ENCODE measurements around the gene RAP1GAP2.
"Not testable (repeated sequence)": the region's sequence is repeated elsewhere in the genome, so short reads cannot be mapped to it uniquely, and the experiment has no call there.

RAP1GAP2 gene

GRCh38 chr17:2971851-2972250 lies 175.6 kb downstream of the RAP1GAP2 start:
- DNase-seq (ENCODE audit: low read depth): no peak

DNA sequence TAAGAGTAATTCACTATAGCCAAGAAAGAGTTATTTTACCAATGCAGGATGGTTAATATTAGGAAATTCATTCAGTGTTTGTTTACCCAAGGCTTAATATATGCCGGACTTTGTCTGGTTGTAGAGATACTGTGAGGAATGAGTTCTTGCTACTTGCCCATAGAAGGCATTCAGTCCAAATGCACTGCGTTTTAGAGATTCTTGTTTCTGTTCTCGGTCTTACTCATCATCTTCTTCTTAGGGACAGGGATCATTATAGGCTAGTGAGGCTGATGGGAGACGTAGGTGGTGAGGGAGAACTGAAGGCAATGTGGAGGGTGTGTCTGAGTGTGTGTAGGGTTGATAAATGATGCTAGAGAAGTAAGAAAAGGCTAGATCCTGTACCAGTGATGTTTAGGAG lies 176.5 kb downstream of the RAP1GAP2 start:
- no peak for DNase-seq (ENCODE audit: low read depth)

DNA sequence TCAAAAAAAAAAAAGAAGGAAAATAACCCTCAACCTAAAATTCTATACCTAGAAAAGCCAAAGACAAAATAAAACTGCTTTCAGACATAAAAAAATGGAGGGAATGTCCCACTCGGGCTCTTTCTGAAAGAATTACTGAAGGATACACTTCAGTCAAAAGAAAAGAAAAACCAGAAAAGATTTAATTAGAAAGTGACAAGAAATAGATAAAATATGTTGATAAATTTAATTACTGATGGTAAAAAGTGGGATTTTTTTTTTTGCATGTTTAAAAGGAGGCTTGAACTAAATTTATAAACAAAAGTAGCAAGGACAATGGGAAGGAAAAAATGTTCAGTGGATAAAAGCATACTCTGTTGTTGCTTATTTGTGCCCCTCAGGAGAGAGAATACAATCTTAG lies 178.1 kb downstream of the RAP1GAP2 start:
- no peak for DNase-seq (ENCODE audit: low read depth)

DNA sequence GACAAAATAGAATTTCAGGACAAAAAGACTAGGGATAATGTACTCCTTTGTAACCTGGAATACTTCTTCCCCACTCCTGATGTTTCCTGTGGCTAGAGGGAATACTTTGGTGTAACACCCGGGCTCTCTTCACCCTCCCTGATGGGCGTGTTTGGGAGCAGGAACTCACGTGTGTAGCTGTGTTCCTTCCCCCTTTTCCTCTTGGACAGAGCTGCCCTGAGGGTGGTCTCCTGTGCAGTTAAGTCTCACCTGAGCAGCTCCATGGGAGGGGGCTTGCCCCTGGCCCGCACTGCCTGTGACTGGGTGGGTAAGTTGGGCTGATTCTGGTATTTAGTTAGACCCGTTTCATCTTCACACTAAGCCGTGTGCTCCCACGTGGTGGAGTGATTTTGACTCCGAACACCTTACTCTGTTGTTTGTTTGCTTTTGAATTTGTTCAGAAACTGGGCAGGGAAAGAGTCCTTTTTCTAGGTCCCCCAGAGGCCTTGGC lies 179.3 kb downstream of the RAP1GAP2 start:
- DNase-seq (ENCODE audit: low read depth): no peak

DNA sequence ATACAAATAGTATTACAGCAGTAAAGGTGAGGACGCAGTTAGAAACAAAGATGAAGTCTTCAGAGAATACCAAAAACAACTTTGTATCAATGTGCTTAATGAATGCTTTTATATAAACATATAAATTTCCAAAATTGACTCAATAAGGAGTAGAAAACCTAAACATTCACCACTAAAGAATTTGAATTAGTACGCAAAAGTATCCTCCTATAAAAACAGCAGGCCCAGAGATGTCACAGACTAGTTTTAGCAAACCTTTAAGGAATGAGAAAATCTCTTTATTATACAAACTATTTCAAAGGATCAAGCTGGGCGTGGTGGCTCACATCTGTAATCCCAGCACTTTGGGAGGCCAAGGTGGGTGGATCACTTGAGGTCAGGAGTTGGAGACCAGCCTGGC lies 180.9 kb downstream of the RAP1GAP2 start:
- no peak for DNase-seq (ENCODE audit: low read depth)

DNA sequence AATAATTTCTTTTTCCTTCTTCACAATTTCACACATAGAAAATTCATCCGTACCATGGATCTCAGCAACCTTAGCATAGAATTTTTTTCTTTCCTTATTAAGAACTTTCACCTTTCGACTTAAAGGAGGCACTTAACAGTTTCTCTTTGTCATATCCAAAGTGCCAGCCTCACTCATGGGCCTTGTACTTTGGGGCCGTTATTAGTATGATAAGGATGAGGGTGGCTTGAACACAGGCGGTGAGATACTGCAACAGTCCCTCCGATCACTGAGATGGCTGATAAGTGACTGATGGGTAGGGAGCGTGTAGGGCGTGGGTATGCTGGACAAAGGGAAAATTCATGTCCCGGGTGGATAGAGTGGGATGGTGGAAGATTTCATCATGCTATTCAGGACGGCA lies 181.9 kb downstream of the RAP1GAP2 start:
- no peak for DNase-seq (ENCODE audit: low read depth)

DNA sequence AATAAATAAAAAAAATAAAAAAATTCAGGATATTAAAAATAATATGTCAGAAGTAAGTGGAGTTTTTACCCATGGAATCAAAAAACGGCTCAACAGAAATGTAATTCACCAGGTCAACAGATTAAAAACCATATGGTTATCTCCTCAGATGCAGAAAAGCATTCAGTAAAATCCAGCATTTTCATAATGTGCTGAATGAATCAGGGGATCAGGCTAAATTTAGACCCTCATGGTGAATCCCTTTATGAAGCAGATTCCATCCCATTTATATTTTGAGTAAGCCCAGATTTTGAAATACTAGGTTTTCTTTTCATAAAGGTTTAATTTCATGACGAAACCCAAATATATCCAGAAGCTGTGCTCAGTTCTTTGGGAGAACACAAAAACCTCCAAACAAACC lies 182.8 kb downstream of the RAP1GAP2 start:
- no peak for DNase-seq (ENCODE audit: low read depth)

- DNase-seq (ENCODE audit: low read depth): no peak
These were observed 184.1 kb downstream of the RAP1GAP2 start for GRCh38 chr17:2980211-2980903.

GRCh38 chr17:2980904-2981246 lies 184.6 kb downstream of the RAP1GAP2 start:
- no peak for DNase-seq (ENCODE audit: low read depth)

GRCh38 chr17:2981325-2981724 lies 185.1 kb downstream of the RAP1GAP2 start:
- no peak for DNase-seq (ENCODE audit: low read depth)

DNA sequence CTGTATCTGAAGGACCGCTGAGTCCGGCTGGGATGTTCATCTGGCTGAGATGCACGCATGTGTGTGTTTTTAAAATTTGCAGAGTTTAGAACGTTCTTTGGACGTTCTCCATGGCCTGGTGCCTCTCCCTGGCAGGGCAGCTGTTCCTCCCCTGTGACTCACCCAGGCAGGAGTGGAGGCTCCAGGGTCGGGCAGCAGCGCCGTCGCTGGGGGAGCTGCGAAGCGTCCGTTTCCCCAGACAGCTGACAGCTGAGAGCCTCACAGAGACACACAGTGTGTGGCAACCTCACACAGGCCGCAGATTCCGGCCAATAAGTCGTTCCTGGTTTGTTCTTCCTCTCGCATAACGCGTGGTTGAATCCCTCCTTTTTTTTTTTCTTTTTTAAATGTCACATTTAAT lies 186.6 kb downstream of the RAP1GAP2 start:
- DNase-seq (ENCODE audit: low read depth): no peak

GRCh38 chr17:2983255-2983654 lies 187.0 kb downstream of the RAP1GAP2 start:
- no peak for DNase-seq (ENCODE audit: low read depth)

DNA sequence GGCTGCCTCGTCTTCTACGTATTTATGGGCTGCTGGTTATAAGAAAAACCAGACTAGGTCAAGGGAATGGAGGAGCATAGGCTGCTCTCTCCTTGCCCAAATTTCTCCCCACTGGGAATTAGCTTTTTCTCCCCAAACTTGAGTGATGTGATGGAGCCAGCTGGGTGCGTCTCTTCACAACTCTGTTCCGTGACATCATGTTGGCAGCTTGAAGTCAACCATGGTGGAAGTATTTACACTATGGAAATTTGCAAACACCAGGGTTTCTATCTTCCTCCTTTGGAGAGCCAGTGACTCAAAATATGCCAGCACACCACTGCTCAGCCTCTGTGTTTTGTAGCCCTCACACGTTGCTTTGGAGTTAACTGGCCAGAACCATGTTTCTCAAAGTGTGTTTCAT lies 189.1 kb downstream of the RAP1GAP2 start:
- DNase-seq (ENCODE audit: low read depth): no peak

GRCh38 chr17:2986925-2987324 lies 190.7 kb downstream of the RAP1GAP2 start:
- no peak for DNase-seq (ENCODE audit: low read depth)

GRCh38 chr17:2989396-2989795 lies 193.2 kb downstream of the RAP1GAP2 start:
- DNase-seq (ENCODE audit: low read depth): not testable (repeated sequence)

- DNase-seq (ENCODE audit: low read depth): no peak
These were observed 193.6 kb downstream of the RAP1GAP2 start for GRCh38 chr17:2989855-2990254.

DNA sequence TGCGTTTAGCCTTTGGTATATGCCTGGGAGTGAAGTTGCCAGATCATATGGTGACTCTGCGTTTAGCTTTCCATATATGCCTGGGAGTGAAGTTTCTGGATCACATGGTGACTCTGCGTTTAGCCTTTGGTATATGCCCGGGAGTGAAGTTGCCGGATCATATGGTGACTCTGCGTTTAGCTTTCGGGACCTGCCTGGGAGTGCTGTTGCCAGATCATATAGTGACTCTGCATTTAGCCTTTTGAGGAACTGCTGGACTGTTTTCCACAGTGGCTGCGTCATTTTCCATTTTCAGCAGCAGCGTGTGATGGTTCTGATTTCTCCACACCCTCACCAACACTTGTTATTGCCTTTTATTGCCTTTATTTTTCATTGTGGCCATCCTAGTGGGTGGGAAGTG lies 194.2 kb downstream of the RAP1GAP2 start:
- DNase-seq (ENCODE audit: low read depth): no peak

- DNase-seq (ENCODE audit: low read depth): not testable (repeated sequence)
These were observed 195.3 kb downstream of the RAP1GAP2 start for GRCh38 chr17:2991396-2992180.

GRCh38 chr17:2994441-2994840 lies 198.2 kb downstream of the RAP1GAP2 start:
- no peak for DNase-seq (ENCODE audit: low read depth)

DNA sequence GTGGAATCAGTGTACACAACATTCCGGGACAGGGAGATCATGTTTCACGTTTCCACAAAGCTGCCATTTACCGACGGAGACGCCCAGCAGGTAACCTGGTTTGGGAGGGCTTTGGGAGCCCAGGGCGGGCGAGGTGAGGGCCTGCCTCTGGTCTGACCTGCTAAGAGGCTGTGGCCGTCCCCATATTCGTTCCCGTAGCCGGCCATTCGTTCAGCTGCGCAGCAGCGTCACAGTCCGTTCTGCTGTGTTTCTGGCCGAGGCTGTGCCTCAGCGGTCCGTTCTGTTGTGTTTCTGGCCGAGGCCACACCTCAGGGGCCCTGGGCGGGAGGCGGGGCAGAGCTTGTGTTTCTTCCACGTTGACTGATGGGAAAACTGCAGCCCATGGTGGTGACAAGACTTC lies 199.1 kb downstream of the RAP1GAP2 start:
- DNase-seq (ENCODE audit: low read depth): no peak

DNA sequence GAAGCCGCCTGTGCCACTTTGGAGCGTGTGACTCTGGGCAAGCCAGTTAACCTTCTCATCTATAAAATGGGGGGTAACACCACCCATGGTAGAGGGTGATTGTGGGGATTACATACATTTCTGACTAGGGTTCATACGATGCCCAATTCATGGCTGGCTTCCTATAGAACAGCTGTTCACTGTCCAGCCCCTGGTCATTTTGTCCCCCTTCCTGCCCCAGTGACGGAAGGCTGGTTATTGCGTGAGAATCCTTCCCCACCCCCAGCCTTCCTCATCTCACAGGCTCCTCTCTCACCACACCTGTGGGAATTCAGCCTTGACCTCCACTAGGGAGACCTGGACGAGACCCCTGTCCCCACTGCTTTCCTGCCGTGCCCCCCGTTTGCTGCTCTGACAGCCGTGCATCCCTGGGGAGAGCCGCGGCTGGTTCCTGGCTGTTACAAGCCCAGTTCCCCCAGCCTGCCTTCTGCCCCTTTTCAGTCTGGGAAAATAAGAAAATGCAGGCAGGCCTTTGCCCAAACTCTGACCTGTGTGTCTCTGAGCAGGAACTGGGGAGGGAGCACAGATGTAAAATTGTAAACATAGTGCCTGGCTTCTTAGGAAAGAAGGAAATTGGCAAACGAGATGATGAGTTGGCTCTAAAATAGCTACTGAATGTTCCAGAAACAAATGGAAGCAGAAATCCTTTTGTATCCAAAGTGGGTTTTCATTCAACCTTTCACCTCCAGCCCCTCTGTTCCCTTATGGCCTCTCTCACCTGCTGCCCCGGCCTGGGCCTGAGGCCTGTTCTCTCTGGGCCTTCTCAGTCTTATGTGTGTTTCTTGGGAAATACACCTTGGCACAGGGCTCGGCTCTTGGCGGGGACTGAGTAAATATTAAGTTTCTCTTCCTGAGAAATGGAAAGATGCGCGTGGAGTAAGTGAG lies 199.9 kb downstream of the RAP1GAP2 start:
- DNase-seq (ENCODE audit: low read depth): no peak

Data from T follicular helper cell (primary cell).